Keratinocyte (primary cell): ENCODE measurements around the gene LEKR1.

Source experiments
- CTCF ChIP-seq, 3 experiments: IDR thresholded peaks in 1 of 3; conservative IDR thresholded peaks in 1 of 3; optimal IDR thresholded peaks in 1 of 3; 2 replicates in 2 of 3; 3 replicates in 1 of 3; pipeline versions ENCODE3 to v1.5.1; 2011; ENCODE audit warnings: low read length in 3 of 3, mild to moderate bottlenecking in 3 of 3, moderate library complexity in 2 of 3, control low read depth in 1 of 3, inconsistent platforms in 1 of 3; ENCODE audit not compliant: insufficient read depth in 2 of 3; ENCODE audit errors: extremely low read depth in 1 of 3
- EZH2 ChIP-seq: IDR thresholded peaks from one replicate; pipeline ENCODE4 v1.6.1; 2012; ENCODE audit warnings: inconsistent platforms, mild to moderate bottlenecking, low read length, moderate library complexity

GRCh38 chr3:157058392-157059071 lies 232.4 kb downstream of the LEKR1 start:
- TF ChIP-seq CTCF (optimal IDR thresholded peaks at IDR 0.05 in 1 of 3, IDR thresholded peaks at IDR 0.05 in 1 of 3, conservative IDR thresholded peaks at IDR 0.05 in 1 of 3; ENCODE audit: extremely low read depth in 1 of 3, insufficient read depth in 2 of 3, low read length in 3 of 3) (no peak), EZH2 (no peak)
